Lower leg skin (tissue), 3 donors: ENCODE data around the gene NLRP14.

ENCODE experiments used
- CTCF ChIP-seq, 3 donors: fragments of 450-650 bp; IDR thresholded peaks; one replicate each; pipeline ENCODE4 v1.5.1; 2016; ENCODE audit warnings: antibody characterized with exemption in 3 of 3, mild to moderate bottlenecking in 3 of 3, moderate library complexity in 2 of 3
- POLR2A ChIP-seq, 2 donors: fragments of 450-650 bp; IDR thresholded peaks; one replicate each; pipeline ENCODE4 v1.6.1; 2016 to 2017; ENCODE audit warnings: antibody characterized with exemption in 2 of 2, mild to moderate bottlenecking in 1 of 2, moderate library complexity in 1 of 2

- TF ChIP-seq CTCF (IDR thresholded peaks at IDR 0.05) (no peak), POLR2A (IDR thresholded peaks at IDR 0.05) (no peak)
Measured at GRCh38 chr11:7016011-7016410, 4.3 kb upstream of the NLRP14 start.
